Mucosa of gallbladder (tissue), 1 donor: ENCODE measurements around the gene VIPR2. TPM values are rescaled to one million over a fixed set of nuclear protein-coding genes. Genes with fewer than 3 reads are reported as not detected.
A peak's percentile ranks its signal among the peaks of the same experiment; 100 is the strongest.

ENCODE experiments used
- DNase-seq: peaks from one replicate; pipeline ENCODE4 v3.0.0-alpha.2; 2020; ENCODE audit warnings: low spot score
- total RNA-seq: library from RNA; stranded (reverse); gene quantifications from one replicate; pipeline ENCODE4 v1.2.1, GENCODE V29; 2021
- donor health status: DM: no; HTN: no; CAD: no.

The VIPR2 gene
- total RNA-seq, 1 donor from 2014 or later: 7.3 TPM

DNA sequence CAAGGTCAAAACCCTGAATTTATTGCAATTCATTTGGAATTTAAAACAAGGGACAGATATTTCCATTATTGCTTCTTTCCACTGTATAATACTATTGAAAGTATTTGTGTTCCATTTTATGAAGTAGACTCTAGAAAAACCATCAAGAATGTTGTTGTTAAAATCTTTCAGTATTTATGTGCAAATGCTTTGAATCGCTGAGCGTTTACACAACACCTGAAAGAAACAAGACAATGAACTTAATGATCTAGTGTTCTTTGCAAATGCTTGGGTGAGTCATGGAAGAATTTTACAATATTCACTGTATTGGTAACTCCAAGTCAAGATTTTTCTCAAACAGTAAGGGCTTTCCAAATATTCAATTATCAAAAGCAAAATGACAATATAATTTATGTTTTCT is 97.1 kb downstream of the VIPR2 start:
- no peak for DNase-seq

DNA sequence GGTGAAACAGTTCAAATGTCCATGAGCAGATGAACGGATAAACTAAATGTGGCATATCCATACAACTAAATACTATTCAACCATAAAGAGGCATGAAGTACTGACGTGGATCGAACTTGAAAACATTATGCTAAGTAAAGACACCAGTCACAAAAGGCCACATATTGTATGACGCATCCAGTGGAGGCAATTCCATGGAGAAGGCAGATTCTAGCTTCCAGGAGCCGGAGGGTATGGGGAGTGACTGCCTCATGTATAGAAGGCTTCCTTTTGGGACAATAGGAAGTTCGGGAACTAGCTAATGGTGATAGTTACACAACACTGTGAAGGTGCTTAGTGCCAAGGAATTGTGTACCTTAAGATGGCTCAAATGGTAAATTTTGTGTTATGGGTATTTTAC is 98.4 kb downstream of the VIPR2 start:
- no peak for DNase-seq

DNA sequence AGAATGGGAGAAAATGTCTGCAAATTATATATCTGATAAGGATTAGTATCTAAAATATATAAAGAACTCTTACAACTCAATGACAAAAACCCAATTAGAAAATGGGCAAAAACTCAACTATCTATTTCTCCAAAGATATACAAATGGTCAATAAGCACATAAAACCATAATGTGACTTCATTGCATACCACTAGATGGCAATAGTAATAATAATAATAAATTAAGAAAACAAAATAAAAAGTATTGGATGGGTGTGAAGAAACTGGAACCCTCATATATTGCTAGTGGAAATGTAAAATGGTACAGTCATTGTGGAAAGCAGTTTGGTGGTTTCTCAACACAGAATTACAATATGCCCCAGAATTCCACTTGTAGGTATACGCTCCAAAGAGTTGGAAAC is 98.8 kb downstream of the VIPR2 start:
- no peak for DNase-seq

DNA sequence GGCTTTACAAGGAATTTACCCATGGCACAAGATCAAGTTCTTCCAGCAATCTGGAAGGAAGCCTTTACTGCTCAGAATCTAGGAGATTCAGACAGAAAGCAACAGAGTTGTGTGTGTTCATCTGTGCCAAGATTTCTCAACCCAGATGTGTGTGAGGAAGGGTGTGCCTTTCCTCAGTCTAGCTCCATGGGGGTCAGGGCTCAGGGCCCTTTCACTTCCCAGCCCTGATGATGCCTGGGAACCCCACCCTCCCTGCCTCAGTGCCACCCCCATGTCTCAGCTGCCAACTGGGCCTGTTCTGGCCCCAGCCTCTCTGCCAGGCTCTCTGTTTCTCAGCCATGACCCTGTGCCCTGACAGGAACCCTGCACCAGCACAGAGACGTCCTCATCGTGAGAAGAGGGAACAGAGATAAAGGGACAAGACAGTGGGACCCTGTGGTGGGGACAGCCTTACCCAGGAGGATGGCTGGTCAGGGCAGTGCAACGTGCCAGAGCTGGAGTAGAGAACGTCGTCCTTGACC is 102.0 kb downstream of the VIPR2 start:
- no peak for DNase-seq

DNA sequence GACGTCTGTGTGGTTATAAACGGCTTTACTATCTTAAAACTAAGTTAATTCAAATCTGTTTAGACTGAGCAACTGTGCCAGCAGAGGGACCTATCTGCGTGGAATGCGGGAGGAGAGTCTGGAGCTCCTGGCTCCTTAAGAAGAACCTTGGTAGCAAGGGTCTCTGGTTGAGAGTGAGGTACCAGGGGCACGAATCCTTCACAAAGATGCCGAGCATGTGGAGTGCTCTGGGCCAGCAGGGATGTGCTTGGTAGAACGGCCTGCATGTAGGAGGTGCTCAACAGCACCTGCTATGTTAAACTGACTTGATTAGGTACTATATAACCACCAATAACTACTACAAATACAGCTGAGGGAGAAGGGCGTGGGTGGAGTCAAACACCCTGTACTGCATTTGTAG is 102.6 kb downstream of the VIPR2 start:
- DNase-seq: no peak

DNA sequence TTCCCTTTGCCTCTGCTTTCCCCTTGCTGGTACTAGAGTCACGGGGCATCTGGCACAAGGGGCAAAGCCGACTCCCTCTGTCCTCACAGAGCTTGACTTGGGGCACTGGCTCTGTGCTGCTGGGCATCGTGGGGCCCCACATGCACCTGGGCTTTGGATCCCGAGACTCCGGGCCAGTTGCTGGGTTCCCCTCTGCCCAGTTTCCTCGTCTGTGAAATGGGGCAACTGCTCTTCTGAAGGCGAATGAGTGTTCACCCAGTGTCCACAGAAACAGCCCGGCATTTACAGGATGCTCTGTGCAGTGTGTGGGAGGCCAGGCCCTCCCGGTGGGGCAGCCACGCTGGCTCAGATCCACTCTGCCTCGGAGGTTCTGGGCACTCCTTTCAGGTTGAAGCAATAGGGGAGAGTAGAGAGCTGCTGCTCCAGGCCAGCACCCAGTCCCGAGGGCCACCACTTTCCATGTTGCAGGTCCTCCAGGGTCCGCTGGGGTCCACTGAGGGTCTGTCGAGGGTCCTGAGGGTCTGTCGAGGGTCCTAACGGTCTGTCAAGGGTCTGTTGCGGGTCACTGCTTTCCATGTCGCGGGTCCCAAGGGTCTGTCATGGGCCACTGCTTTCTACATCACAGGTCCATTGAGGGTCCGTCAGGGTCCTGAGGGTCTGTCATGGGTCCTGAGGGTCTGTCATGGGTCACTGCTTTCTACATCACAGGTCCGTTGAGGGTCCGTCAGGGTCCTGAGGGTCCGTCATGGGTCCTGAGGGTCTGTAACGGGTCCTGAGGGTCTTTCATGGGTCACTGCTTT is 103.6 kb downstream of the VIPR2 start:
- peak; percentile 7 for DNase-seq

DNA sequence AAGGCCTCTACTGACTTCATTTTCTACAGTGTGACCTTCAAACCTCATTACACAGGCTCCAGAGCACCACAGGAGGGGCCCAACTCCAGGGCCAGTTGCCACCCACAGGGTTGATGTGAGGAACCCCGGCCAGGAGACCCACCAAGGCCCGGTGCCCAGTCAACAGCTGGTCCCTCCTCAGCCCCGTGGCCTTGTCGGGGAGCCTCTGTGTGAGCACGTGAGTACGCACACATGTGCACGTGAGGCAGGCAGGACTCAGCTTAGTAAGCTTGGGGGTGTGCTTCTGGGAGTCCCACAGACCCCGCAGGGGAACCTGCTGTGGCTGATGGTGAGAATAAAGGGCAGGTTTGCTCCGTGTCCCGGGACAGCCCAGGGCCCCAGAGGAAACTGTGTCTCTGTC is 104.5 kb downstream of the VIPR2 start:
- no peak for DNase-seq

DNA sequence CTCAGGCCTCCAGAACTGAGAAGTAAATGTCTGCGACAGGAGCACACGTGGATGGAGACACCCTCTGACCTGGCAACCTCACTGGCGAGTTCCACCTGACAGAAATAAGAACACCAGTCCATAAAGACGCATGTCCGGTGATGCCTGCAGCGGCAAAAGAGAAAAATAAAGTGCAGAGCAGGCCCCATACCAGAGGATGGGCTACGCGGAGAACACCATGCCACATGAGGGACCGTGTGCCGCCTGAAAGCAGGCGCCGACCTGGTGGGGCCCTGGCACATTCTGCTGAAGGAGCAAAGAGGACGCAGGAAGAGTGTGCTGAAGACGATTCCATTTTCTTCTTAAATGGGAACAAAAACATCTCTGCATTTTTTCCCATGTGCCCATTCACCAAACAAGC is 105.0 kb downstream of the VIPR2 start:
- DNase-seq: no peak

DNA sequence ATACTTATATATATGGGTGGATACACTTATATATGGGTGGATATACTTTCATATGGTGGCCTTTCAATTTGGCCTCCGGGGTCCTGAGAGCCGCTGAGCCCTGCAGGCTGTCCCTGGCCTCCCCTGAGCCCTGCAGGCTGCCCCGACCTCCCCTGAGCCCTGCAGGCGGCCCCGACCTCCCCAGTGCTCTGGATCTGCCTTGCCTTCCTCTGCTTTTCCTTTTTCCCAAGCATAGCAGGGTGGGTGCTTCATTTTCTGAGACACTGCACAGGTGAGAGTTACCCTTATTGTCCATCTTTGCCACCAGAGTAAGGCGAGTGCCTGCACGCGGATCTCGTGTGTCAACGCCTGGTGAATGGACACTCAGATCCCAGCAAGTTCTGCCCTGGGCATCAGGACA is 106.6 kb downstream of the VIPR2 start:
- no peak for DNase-seq

DNA sequence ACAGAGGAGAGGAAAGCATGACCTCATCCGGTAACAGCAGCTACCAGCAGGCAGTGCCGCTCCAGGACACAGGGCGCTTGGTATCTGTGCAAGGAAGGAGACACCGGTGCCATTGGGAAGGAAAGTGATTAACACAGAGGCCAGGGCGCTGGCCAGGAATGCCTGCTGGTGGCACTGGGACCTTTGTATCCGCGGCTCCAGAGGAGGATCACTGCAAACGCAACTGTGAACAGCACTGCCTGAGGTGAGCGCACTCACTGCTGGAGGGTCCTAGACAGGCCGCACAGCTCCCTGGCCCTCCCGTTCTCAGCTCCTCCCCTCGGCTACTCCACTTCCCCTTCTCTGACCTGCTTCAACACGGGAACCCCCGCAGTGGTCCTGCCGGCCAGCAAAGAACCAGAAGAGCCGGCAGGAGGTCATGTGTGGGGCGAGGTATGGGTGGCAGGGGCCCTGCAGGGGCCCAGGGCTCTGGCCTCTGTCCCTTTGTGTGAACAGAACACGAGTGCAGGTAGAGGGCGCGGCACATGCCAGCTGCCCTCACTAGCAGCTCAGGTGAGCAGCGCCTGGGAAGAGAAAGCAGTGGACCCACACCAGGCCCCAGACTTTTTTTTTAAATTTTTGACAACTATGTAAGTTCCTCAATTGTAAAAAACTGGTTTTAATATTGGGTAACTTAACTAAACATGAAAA is 107.6 kb downstream of the VIPR2 start:
- DNase-seq: no peak

DNA sequence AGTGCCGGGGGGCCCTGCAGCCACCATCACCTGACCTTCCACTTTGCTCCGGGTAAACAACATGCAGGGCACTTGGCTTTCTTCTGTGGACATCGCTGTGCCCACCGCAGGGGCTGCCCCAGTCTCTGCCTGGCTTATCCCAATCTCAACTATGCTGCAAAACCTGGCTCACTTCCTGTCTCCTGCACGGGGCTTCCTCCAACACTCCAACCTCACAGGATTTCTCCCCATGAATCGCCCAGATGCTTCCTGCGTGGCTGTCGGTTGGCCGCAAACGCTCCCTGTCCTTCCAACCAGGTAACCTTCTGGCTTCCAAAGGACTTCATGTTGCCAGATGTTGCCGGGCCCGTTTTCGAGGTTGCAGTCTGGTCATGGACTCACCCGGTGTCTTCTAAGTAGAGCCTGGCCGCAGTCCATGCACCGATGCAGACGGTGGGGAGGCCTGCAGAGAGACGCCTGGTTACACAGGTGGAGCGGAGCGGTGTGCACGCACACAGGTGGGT is 109.0 kb downstream of the VIPR2 start:
- peak; percentile 9 for DNase-seq

DNA sequence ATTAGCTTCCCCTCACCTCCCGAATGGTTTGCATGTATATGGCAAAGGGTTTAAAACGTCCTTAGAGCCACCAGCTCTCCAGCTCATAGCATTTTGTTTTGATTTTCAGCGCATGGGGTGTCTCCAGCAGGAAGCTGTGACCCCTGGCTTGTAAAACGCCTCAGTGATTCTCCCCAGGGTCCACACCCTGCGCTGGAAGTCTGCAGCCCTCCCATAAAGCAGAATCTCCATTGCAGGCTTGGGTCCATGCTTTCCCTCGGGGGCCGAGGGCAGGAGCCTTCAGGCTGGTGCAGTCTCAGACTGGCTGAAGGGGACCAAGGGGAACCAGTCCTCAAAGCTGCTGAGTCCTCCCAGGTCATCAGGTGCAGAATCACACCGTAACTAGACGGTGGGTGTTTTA is 109.7 kb downstream of the VIPR2 start:
- peak; percentile 2 for DNase-seq

DNA sequence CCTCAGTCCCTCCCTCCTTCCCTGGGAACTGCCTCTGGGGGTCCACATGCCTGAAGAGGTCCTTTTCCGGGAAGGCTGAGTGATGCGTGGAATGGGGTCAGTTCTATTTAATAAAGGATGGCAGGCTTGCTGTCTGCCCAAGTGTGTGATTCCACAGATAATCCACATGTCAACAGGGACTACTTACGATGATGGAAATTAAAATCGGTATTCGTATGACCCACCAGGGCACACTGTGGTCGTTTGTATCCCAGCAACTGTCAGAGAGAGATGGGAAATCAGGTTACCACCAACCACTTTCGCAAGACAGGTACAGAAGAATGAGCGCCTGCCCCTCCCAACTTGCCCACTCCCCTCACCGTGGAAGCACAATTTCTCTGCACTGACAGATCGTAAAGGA is 110.3 kb downstream of the VIPR2 start:
- DNase-seq: no peak

DNA sequence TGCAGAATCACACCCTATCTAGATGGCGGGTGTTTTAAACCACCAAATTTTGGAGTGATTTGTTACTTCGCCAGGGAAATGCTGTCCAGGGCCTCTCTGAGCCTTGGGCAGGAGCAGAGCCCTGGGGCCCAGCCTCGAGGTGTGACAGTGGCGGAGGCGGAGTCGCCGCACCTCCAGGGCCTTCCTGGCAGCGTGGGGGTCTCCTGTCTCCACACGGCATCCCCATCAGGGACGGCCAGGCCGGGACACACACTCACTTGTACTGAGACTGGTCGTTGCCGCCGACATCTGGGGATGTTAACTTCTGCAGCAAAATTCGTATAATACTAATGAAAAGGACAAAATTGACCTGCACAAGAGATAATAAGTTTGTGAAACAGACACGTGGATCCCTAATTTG is 110.7 kb downstream of the VIPR2 start:
- no peak for DNase-seq

DNA sequence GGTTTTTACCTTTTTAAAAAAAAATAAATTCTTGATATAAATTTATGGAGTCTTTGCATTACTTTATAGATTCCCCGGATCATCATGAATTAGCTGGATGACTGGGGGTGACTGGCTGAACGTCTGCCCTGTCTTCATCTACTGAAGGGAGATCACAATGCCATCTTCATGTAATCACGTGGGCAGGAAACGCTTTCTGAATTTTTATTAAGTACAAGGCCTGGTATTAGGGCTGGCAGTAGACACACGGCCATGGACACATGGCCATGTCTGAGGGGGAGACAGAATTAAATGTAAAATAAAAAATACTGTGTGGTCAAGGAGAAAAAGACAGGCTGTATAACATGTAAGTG is 111.2 kb downstream of the VIPR2 start:
- no peak for DNase-seq

DNA sequence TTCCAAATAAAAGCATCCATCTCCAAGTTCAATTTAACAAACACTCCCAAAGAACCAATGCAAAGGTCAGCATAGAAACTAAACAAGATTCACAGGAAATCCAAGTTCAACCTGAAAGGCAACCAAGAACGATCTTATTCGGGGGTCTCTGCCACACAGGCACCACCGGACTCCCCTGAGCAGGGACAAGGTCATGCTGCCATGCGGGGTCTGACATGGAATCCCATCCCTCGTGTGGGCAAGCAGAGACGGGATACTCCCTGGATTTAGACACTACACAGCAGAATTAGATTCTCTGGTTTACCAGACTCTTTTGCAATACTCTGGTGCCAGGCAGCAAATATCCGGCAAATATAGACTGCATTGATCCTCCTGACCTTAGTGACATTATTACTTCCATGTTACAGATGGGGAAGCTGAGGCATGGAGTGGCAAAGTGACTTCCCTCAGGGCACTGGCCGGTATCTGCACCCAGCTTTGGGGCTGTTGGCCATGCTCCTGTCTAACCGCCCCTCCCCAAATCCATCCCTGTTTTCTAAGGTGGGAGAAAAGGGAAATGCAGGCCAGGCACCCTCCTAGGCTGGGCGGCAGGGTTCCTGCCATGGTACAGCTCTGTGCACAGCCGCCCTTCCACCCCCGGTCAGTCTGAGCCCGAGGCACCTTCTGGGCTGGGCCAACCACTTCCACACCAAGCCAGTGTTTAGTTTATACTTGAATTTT is 111.8 kb downstream of the VIPR2 start:
- no peak for DNase-seq

DNA sequence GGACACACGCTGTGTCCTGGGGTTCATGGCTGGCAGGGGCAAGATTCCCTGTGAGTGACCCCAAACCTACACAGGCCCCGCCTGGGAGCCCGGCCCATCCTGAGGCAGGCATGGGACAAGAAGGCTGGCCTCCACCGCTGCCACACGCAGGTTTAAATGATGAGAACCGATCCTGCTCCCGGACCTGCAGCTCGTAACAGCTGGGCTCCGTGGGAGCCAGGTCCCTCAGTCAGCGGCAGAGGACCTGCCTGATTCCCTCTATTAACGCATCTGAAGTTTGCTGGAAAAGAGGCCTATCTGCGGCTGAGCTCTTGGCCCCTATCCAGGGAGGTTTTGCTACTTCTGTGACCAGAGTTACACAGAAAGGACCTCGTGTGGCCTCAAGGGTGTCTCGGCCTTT is 112.3 kb downstream of the VIPR2 start:
- peak; percentile 9 for DNase-seq

DNA sequence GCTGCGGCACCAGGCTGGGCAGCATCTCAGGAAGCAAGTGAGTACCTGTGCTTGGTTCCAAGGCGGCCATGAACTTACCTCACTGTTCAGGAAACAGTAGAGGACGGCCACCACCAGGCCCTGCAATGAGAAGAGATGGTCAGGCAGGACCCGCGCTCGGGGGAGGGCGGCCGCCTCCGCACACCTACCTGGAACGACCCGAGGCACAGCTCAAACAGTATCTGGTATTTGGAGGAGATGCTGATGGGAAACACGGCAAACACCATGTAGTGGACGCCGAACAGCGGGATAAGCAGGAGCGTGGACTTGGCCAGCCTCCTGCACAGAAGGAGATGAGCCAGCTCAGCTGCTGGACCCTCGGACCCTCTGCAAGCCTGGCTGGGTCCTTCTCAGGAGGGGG is 112.9 kb downstream of the VIPR2 start:
- DNase-seq: no peak

DNA sequence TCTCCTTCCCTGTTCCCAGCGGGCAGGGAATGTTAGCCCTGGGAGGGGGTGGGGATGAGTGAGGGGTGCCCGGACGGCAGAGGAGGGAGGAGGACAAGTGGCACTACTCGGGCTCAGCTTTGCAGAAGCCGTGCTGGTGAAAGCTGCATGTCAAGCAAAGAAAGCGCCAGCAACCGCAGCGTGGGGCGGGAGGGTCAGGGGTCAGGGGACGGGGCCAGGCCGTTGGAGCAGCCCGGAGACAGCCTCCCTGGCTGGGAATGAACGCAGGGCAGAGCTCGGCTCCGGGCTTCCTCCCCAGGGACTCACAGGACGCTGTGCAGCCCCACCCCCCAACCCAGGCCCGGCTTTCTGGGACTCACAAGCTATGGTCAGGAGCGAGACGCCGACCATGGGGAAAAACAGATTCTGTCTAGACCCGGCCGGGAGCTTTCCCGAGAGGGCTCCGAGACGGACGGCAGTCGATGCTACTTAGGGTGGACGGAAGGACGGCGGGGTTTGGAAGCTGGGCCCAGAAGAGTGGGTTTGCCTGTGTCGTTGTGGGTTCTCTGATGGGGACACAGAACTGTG is 113.4 kb downstream of the VIPR2 start:
- no peak for DNase-seq

DNA sequence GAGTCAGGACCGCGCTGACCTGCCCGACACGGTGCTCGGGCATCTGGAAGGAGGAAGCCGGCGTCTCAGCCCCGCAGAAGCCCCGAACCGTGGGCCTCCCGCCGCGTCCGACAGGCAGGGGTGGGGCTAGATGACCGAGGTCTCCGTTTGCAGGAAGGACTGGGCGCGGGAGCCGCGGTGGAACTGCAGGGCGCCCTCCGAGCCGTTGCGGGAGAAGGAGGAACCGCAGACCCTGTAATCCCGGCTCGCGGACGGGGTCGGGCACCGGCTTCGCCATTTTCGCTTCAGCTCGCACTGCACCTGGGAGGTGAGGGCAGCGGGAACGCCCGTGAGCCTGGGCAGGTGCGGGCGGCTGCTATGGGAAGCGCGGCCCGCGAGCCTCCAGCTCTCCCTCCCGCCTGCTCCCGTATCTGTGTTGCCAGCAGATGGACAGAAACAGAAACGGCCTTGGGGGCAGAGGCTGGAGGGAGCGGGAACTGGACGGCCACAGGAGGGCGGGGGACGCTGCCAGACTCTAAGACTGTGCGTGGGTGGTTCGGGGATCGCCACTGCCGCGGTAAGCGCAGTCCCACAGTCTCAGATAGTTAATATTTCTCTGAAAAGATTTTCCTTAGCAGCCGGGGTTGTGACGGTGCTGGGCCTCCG is 114.1 kb downstream of the VIPR2 start:
- peak; percentile 27 for DNase-seq

DNA sequence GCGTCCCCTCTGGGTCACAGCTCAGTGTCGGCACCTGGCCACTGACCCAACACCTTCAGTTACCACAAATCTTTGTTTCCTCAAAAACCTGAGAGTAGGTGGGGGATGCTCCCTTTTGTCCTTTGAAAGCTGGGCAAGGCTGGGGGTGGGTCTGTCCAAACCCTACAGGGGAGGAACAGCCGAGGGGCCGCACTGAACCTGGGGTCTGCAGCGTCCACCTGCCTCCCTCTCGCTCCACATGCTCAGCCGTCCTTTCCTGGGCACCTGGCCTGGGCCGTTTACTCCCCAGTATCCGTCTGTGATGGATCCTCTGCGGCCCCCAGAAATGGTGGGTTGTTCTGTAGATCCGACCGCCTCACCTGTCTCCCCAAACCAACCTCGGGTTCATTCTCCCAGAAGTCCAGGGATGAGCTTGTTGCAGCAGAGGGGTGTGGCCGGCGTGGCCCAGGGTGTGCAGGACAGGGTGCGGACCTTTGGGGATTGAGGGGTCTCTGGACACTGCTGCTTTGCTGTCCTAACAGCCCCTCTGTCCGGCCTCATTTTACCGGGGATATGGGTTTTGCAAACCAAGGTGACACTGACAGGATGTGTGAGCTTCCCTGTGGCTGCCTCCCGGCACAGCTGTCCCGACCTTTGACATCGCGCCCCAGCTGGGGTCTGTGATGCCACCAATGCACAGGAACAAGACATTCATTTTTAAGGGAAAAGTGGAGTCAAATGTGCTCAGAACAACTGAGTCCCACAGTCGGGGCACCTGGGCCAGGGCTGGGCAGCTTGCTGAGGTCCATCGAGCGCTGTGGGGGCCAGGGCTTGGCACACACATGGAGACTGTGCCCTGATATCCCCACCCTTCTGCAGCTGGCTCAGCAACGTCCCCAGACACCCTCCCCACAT is 115.9 kb downstream of the VIPR2 start:
- peak; percentile 8 for DNase-seq
